GM18505 (cell line): ENCODE results near the gene SH3BP2.

Experiments
- ATAC-seq: cut with Tn5 transposase; IDR thresholded peaks from one replicate; pipeline ENCODE4 v1.9.1; 2021; ENCODE audit not compliant: unreplicated experiment
- POLR2A ChIP-seq: IDR thresholded peaks from 4 replicates; pipeline ENCODE4 v1.6.1; 2011; ENCODE audit warnings: borderline replicate concordance; ENCODE audit not compliant: insufficient read depth, insufficient read length; ENCODE audit errors: extremely low read depth

SH3BP2 gene

GRCh38 chr4:2808001-2808400 lies 15.1 kb downstream of the SH3BP2 start:
- no peak for ATAC-seq
- TF ChIP-seq POLR2A: no peak

- no peak for ATAC-seq
- no peak for TF ChIP-seq POLR2A
These were observed 16.8 kb downstream of the SH3BP2 start for GRCh38 chr4:2809610-2810180.

GRCh38 chr4:2810388-2810787 lies 17.5 kb downstream of the SH3BP2 start:
- ATAC-seq: no peak
- TF ChIP-seq POLR2A: no peak

GRCh38 chr4:2811830-2812611 lies 19.1 kb downstream of the SH3BP2 start:
- ATAC-seq: peak; percentile 55
- TF ChIP-seq POLR2A: peak; percentile 74

GRCh38 chr4:2812612-2813354 lies 19.9 kb downstream of the SH3BP2 start:
- TF ChIP-seq POLR2A: no peak
- ATAC-seq: no peak

GRCh38 chr4:2813446-2814405 lies 20.8 kb downstream of the SH3BP2 start:
- TF ChIP-seq POLR2A: no peak
- ATAC-seq: no peak

GRCh38 chr4:2814627-2815270 lies 21.9 kb downstream of the SH3BP2 start:
- no peak for TF ChIP-seq POLR2A

GRCh38 chr4:2816401-2816954 lies 23.6 kb downstream of the SH3BP2 start:
- no peak for ATAC-seq
- no peak for TF ChIP-seq POLR2A

More at GRCh38 chr4:2814627-2815270, 21.9 kb downstream of the SH3BP2 start:
- ATAC-seq: no peak

GRCh38 chr4:2817137-2817536 lies 24.3 kb downstream of the SH3BP2 start:
- TF ChIP-seq POLR2A: no peak
- no peak for ATAC-seq

- TF ChIP-seq POLR2A: no peak
- ATAC-seq: no peak
These were observed 24.9 kb downstream of the SH3BP2 start for GRCh38 chr4:2817701-2818350.

GRCh38 chr4:2818351-2818939 lies 25.6 kb downstream of the SH3BP2 start:
- no peak for ATAC-seq
- no peak for TF ChIP-seq POLR2A
